GM12892 (cell line): Measurements from ENCODE around the gene FBH1.

Source experiments
- POLR2A ChIP-seq: IDR thresholded peaks from 2 replicates; pipeline ENCODE4 v1.6.1; 2011; ENCODE audit warnings: low read depth, low read length, control low read depth
- POLR2AphosphoS5 ChIP-seq: IDR thresholded peaks from 2 replicates; pipeline ENCODE4 v1.6.1; 2011; ENCODE audit warnings: low read depth, low read length, control low read depth
- TAF1 ChIP-seq: IDR thresholded peaks from 2 replicates; pipeline ENCODE4 v1.6.1; 2011; ENCODE audit warnings: low read depth, mild to moderate bottlenecking, control low read depth, low read length, borderline replicate concordance

DNA sequence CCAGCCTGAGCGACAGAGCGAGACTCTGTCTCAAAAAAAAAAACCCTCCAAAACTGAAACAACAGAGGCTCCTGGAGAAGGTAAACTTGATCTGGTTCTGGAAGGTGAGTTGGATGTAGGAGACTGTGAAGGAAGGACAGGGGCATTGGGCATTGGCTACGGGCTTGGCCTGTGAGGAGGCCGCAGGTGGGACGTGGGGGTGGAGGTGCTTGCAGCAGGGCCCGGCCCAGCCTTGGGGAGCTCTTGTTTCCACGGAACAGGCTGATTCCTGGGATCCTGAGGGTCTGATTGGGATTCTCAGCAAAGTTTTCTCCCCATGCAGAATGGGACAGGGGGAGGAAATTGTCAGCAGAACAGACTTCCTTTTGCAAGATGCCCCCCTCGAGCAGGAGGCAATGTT is 56.7 kb downstream of the FBH1 start:
- TF ChIP-seq POLR2A, result no peak
- no peak for TF ChIP-seq TAF1
- no peak for TF ChIP-seq POLR2AphosphoS5
